ENCODE results near the gene BST1. TPM values are rescaled to one million over a fixed set of nuclear protein-coding genes. Genes with fewer than 3 reads are reported as not detected.
A peak's percentile ranks its signal among the peaks of the same experiment; 100 is the strongest.

Gene BST1
- polyA plus RNA-seq, 1 experiment: 27.6 TPM

- POLR2A ChIA-PET: no interaction called here
- peak overlapping the region; percentile 62 for H3K4me3 ChIP-seq (ENCODE audit: low read depth, low read length)
- DNase-seq (ENCODE audit: low read depth, low spot score): no peak
- no peaks in the 10 kb centered on the region for H3K9me3 ChIP-seq (ENCODE audit: control insufficient read depth, insufficient read depth, low read length)
- no peaks in the 10 kb centered on the region for H3K27me3 ChIP-seq (ENCODE audit: control insufficient read depth, insufficient read depth, low read length)
- TF ChIP-seq, protein P1, sequence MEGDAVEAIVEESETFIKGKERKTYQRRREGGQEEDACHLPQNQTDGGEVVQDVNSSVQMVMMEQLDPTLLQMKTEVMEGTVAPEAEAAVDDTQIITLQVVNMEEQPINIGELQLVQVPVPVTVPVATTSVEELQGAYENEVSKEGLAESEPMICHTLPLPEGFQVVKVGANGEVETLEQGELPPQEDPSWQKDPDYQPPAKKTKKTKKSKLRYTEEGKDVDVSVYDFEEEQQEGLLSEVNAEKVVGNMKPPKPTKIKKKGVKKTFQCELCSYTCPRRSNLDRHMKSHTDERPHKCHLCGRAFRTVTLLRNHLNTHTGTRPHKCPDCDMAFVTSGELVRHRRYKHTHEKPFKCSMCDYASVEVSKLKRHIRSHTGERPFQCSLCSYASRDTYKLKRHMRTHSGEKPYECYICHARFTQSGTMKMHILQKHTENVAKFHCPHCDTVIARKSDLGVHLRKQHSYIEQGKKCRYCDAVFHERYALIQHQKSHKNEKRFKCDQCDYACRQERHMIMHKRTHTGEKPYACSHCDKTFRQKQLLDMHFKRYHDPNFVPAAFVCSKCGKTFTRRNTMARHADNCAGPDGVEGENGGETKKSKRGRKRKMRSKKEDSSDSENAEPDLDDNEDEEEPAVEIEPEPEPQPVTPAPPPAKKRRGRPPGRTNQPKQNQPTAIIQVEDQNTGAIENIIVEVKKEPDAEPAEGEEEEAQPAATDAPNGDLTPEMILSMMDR (IDR thresholded peaks at IDR 0.05; ENCODE audit: low read depth, low read length): no peak
- CTCF ChIA-PET: no interaction called here
- H3K27ac ChIP-seq (ENCODE audit: low read depth, low read length): no peak overlapping the region
These were observed 574 bp downstream of the BST1 start for GRCh38 chr4:15703439-15703838.

DNA sequence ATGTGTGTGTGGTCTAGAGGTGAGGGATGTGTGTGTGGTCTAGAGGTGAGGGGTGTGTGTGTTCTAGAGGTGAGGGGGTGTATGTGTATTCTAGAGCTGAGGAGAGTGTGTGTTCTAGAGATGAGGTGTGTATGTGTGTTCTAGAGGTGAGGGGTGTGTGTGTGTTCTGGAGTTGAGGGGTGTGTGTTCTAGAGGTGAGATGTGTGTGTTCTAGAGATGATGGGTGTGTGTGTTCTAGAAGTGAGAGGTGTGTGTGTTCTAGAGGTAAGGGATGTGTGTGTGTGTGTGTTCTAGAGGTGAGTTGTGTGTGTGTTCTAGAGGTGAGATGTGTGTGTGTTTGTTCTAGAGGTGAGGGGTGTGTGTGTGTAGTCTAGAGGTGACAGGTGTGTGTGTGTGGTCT is 1.3 kb downstream of the BST1 start:
- POLR2A ChIA-PET: no interaction called here
- no peaks in the 10 kb centered on the region for H3K27me3 ChIP-seq (ENCODE audit: control insufficient read depth, insufficient read depth, low read length)
- H3K27ac ChIP-seq (ENCODE audit: low read depth, low read length): no peak overlapping the region
- CTCF ChIA-PET: no interaction called here
- no peaks in the 10 kb centered on the region for H3K9me3 ChIP-seq (ENCODE audit: control insufficient read depth, insufficient read depth, low read length)
- no peak overlapping the region for H3K4me3 ChIP-seq (ENCODE audit: low read depth, low read length)
- no peak for DNase-seq (ENCODE audit: low read depth, low spot score)
- TF ChIP-seq, protein P1 (IDR thresholded peaks at IDR 0.05; ENCODE audit: low read depth, low read length): no peak

- H3K27me3 ChIP-seq (ENCODE audit: control insufficient read depth, insufficient read depth, low read length): no peaks in the 10 kb centered on the region
- CTCF ChIA-PET: no interaction called here
These were observed 3.9 kb downstream of the BST1 start for GRCh38 chr4:15706646-15707362.

DNA sequence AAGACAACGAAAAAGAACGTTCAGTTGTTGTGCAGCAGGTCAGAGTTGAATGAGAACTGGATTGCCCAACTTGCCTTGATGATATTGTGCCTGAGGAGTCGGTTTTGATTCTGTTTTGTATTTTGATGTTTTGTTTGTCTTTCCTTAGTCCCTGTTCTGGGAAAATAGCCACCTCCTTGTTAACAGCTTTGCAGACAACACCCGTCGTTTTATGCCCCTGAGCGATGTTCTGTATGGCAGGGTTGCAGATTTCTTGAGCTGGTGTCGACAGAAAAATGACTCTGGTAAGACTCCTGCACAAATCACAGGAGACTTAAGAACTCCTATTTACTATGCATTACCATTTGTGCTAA is 4.5 kb downstream of the BST1 start:
- ChIA-PET POLR2A (interaction anchor here (0.8 kb wide), 1 partner anchor 27 kb away, joined by 6 read pairs; no protein-coding TSS in a partner anchor), CTCF (no interaction called here)
- TF ChIP-seq, protein P1 (IDR thresholded peaks at IDR 0.05; ENCODE audit: low read depth, low read length): no peak
- Histone ChIP-seq H3K27ac (ENCODE audit: low read depth, low read length) (no peak overlapping the region), H3K27me3 (ENCODE audit: control insufficient read depth, insufficient read depth, low read length) (no peaks in the 10 kb centered on the region), H3K4me3 (ENCODE audit: low read depth, low read length) (no peak overlapping the region), H3K9me3 (ENCODE audit: control insufficient read depth, insufficient read depth, low read length) (no peaks in the 10 kb centered on the region)
- no peak for DNase-seq (ENCODE audit: low read depth, low spot score)

More at GRCh38 chr4:15706646-15707362, 3.9 kb downstream of the BST1 start:
- TF ChIP-seq, protein P1 (IDR thresholded peaks at IDR 0.05; ENCODE audit: low read depth, low read length): no peak
- Histone ChIP-seq H3K4me3 (ENCODE audit: low read depth, low read length) (no peak overlapping the region), H3K27ac (ENCODE audit: low read depth, low read length) (no peak overlapping the region), H3K9me3 (ENCODE audit: control insufficient read depth, insufficient read depth, low read length) (no peaks in the 10 kb centered on the region)
- no peak for DNase-seq (ENCODE audit: low read depth, low spot score)
- POLR2A ChIA-PET: interaction anchor here (0.6 to 0.8 kb wide), 2 partner anchors 26 to 42 kb away, joined by 6 to 12 read pairs; no protein-coding TSS in a partner anchor

GRCh38 chr4:15711762-15712161 is 8.9 kb downstream of the BST1 start:
- H3K9me3 ChIP-seq (ENCODE audit: control insufficient read depth, insufficient read depth, low read length): no peaks in the 10 kb centered on the region
- POLR2A ChIA-PET: no interaction called here
- TF ChIP-seq, protein P1 (IDR thresholded peaks at IDR 0.05; ENCODE audit: low read depth, low read length): no peak
- DNase-seq (ENCODE audit: low read depth, low spot score): no peak
- no peaks in the 10 kb centered on the region for H3K27me3 ChIP-seq (ENCODE audit: control insufficient read depth, insufficient read depth, low read length)
- H3K27ac ChIP-seq (ENCODE audit: low read depth, low read length): no peak overlapping the region
- no peak overlapping the region for H3K4me3 ChIP-seq (ENCODE audit: low read depth, low read length)
- CTCF ChIA-PET: no interaction called here
